GM12878 (cell line): Measurements from ENCODE around the gene PHACTR1. TPM values are rescaled to one million over a fixed set of nuclear protein-coding genes. Genes with fewer than 3 reads are reported as not detected.
A peak's percentile ranks its signal among the peaks of the same experiment; 100 is the strongest.

Experiments
- ATAC-seq: fragments of 200-7000 bp; cut with Tn5 transposase; 3 replicates; pipeline ENCODE4 v1.9.1; 2020; ENCODE audit warnings: mild to moderate bottlenecking, moderate library complexity
- BruUV-seq: library from RNA; stranded (reverse); fragments of 400-500 nt; replicated peaks from 2 replicates; lab custom pipeline; 2021; lab: Mats Ljungman, UMichigan
- CTCF ChIA-PET: fragments of 300-600 bp; sonication (Branson Sonifier 250); formaldehyde crosslinking; extraction: SDS; loops from one replicate; lab custom pipeline; 2021; ENCODE audit warnings: inconsistent platforms; lab: Yijun Ruan, JAX
- POLR2A ChIA-PET: fragments of 350-600 bp; formaldehyde crosslinking; extraction: SDS; loops from one replicate; lab custom pipeline; 2021; ENCODE audit warnings: inconsistent platforms; lab: Charles Lee
- RAD21 ChIA-PET: fragments of 300-600 bp; sonication (Branson Sonifier 250); formaldehyde crosslinking; loops from one replicate; lab custom pipeline; 2023; ENCODE audit warnings: antibody characterized with exemption; ENCODE audit not compliant: unreplicated experiment; lab: Charles Lee
- SMC1A ChIA-PET: fragments of 300-600 bp; sonication (Branson Sonifier 250); formaldehyde crosslinking; loops from one replicate; lab custom pipeline; 2023; ENCODE audit not compliant: unreplicated experiment, uncharacterized antibody; lab: Charles Lee
- DNase-seq: peaks from one replicate; pipeline ENCODE4 v3.0.0-alpha.2; 2011; ENCODE audit warnings: low read depth, low spot score
- FAIRE-seq: peaks from 3 replicates; lab custom pipeline; 2011; peaks lifted over from hg19 to GRCh38; lab: Jason Lieb, UNC
- H2AFZ ChIP-seq: 2 replicates; pipeline ENCODE4 v1.6.0; 2011; ENCODE audit warnings: low read depth, low read length, control low read depth; ENCODE audit not compliant: control insufficient read depth
- H3K27ac ChIP-seq: 2 replicates; pipeline ENCODE4 v1.5.1; 2011; ENCODE audit warnings: control low read depth; ENCODE audit not compliant: control insufficient read depth, insufficient read depth
- H3K27me3 ChIP-seq, 2 experiments: replicated peaks in 1 of 2; 2 replicates each; pipeline versions ENCODE4 v1.6.0 to v1.6.1; 2011; ENCODE audit warnings: low read length in 1 of 2; ENCODE audit not compliant: control insufficient read depth in 2 of 2, insufficient read depth in 2 of 2
- H3K36me3 ChIP-seq, 2 experiments: 2 replicates each; pipeline ENCODE4 v1.5.1; 2011; ENCODE audit warnings: low read length in 1 of 2; ENCODE audit not compliant: control insufficient read depth in 2 of 2, insufficient read depth in 2 of 2
- H3K4me1 ChIP-seq: 2 replicates; pipeline ENCODE4 v1.6.1; 2011; ENCODE audit warnings: mild to moderate bottlenecking, low read length, moderate library complexity, mixed read lengths; ENCODE audit not compliant: control insufficient read depth, insufficient read depth
- H3K4me2 ChIP-seq: 2 replicates; pipeline ENCODE4 v1.6.0; 2011; ENCODE audit warnings: control low read depth; ENCODE audit not compliant: control insufficient read depth, insufficient read depth
- H3K4me3 ChIP-seq: fragments of 200-600 bp; sonication (generic); 2 replicates; pipeline ENCODE4 v1.5.1; 2016
- H3K79me2 ChIP-seq: 2 replicates; pipeline ENCODE4 v1.6.0; 2011; ENCODE audit warnings: low read length; ENCODE audit not compliant: control insufficient read depth, insufficient read depth
- H3K9ac ChIP-seq: 2 replicates; pipeline ENCODE4 v1.8.0; 2011; ENCODE audit warnings: low read length, control low read depth, mixed read lengths; ENCODE audit not compliant: control insufficient read depth, insufficient read depth
- H3K9me3 ChIP-seq: replicated peaks from 3 replicates; pipeline ENCODE4 v1.5.1; 2011; ENCODE audit warnings: mild to moderate bottlenecking, low read length; ENCODE audit not compliant: control insufficient read depth, insufficient read depth
- H4K20me1 ChIP-seq: 2 replicates; pipeline ENCODE4 v1.6.0; 2011; ENCODE audit not compliant: control insufficient read depth, insufficient read depth
- IKZF1 ChIP-seq: fragments of 450-650 bp; conservative IDR thresholded peaks from 2 replicates; pipeline ENCODE4 v1.6.1; 2017; ENCODE audit warnings: antibody characterized with exemption, mild to moderate bottlenecking
- KDM1A ChIP-seq: fragments of 200-600 bp; sonication (generic); IDR thresholded peaks from 2 replicates; pipeline ENCODE4 v1.6.1; 2016; ENCODE audit warnings: borderline replicate concordance
- RAD51 ChIP-seq: fragments of 450-650 bp; IDR thresholded peaks from 2 replicates; pipeline ENCODE4 v1.6.1; 2016; ENCODE audit warnings: moderate library complexity, mild to moderate bottlenecking, inconsistent platforms
- RUNX3 ChIP-seq: IDR thresholded peaks from 2 replicates; pipeline ENCODE4 v1.6.1; 2012; ENCODE audit warnings: low read length, inconsistent platforms
- SMARCA5 ChIP-seq: fragments of 450-650 bp; IDR thresholded peaks from 2 replicates; pipeline ENCODE4 v1.6.1; 2017; ENCODE audit warnings: mild to moderate bottlenecking
- SPI1 ChIP-seq: IDR thresholded peaks from 2 replicates; pipeline ENCODE4 v1.6.1; 2011; ENCODE audit warnings: low read depth, mild to moderate bottlenecking, low read length, moderate library complexity, borderline replicate concordance; ENCODE audit not compliant: insufficient read depth
- TBL1XR1 ChIP-seq: IDR thresholded peaks from 2 replicates; pipeline ENCODE4 v1.6.1; 2012; ENCODE audit warnings: low read depth, low read length, improper control_type of control experiment
- WGBS: methylation state at CpG from one replicate; pipeline ENCODE4 v1.1.6; 2016; ENCODE audit warnings: low lambda C conversion rate; ENCODE audit not compliant: insufficient replicate concordance, insufficient coverage; ENCODE audit errors: missing lambda C conversion rate; 5-methylcytosine and 5-hydroxymethylcytosine counted together
- in situ Hi-C: fragments of 300-500 bp; cut with MboI; formaldehyde crosslinking; loops from 9 replicates; pipeline ENCODE4 v1.14.3; 2018; ENCODE audit warnings: mixed read lengths
- intact Hi-C: fragments of 100-400 bp; cut with micrococcal nuclease; formaldehyde crosslinking; loops from one replicate; pipeline ENCODE4 v1.14.2; 2022; ENCODE audit not compliant: unreplicated experiment
- polyA plus RNA-seq, 11 experiments: library from polyadenylated mRNA; depleted of rRNA in 4 of 11; unstranded in 6 of 11; stranded (reverse) in 5 of 11; fragments of >200 nt; fragmentation: Nextera tagmentation in 4 of 11; fragmentation: Illumina TruSeq in 1 of 11; extraction: Ambion mirVana in 4 of 11; extraction: Trizol in 1 of 11; gene quantifications; 1 replicate in 1 of 11; 2 replicates in 10 of 11; pipeline versions ENCODE4 v1.2.1 to v1.2.3, GENCODE V29; 2011 to 2016; ENCODE audit warnings: inconsistent platforms in 2 of 11, missing spikeins in 2 of 11, low read depth in 1 of 11
- total RNA-seq, 4 experiments: library from RNA; depleted of rRNA in 3 of 4; stranded (reverse); fragments of >200 nt in 3 of 4; fragmentation: Illumina TruSeq in 1 of 4; extraction: Trizol in 1 of 4; gene quantifications; 2 replicates each; pipeline versions ENCODE4 v1.2.1 to v1.2.3, GENCODE V29; 2013 to 2021

The PHACTR1 gene
- total and polyA plus RNA-seq, 10 of the 15 experiments (the other 5 are each of a cell fraction or from before 2014, with no cell fraction given) = 34.2 to 94.6 (median 62.3) TPM

GRCh38 chr6:13262302-13263230 lies 546.0 kb downstream of the PHACTR1 start:
- POLR2A ChIA-PET = interaction anchor here (1.1 to 2.1 kb wide), 4 partner anchors 10 to 65 kb away, joined by 3 to 16 read pairs (median 4); partner anchors contain the start of gene TBC1D7
- no peak for FAIRE-seq

More at GRCh38 chr6:13262302-13263230, 546.0 kb downstream of the PHACTR1 start:
- no peak for DNase-seq
- Histone ChIP-seq H3K4me3 (peak overlapping the region; percentile 52; the same call in 1 of the 2 replicates), H3K79me2 (no peaks in the 10 kb centered on the region), H3K4me1 (peaks cover 59% of the 10 kb centered on the region), H3K4me2 (peak overlapping the region; percentile 96), H3K27me3 (no peaks in the 10 kb centered on the region), H3K27ac (peak overlapping the region; percentile 50), H3K36me3 (no peaks in the 10 kb centered on the region), H3K9ac (peak overlapping the region; percentile 38; the same call in 1 of the 2 replicates), H4K20me1 (no peaks in the 10 kb centered on the region), H3K9me3 (no peaks in the 10 kb centered on the region; the same call in 2 of the 3 replicates), H2AFZ (no peak overlapping the region; the same call in 1 of the 2 replicates)
- SMC1A ChIA-PET = interaction anchor here (0.6 to 2.3 kb wide), 6 partner anchors 15 to 45 kb away, joined by 3 to 11 read pairs (median 4); no protein-coding TSS in a partner anchor
- peak; percentile 12 for ATAC-seq
- intact Hi-C loops = loop anchor here (1.0 kb wide), 1 partner anchor 10 kb away; no protein-coding TSS in a partner anchor
- CTCF ChIA-PET = interaction anchor here (1.2 to 2.9 kb wide), 7 partner anchors 10 to 40 kb away, joined by 3 to 14 read pairs (median 4); no protein-coding TSS in a partner anchor
- TF ChIP-seq KDM1A (no peak), IKZF1 (no peak), SPI1 (peak; percentile 56), SMARCA5 (0 out of 2 replicates have a peak, but pooled peaks have one; percentile 10), RAD51 (no peak), RUNX3 (no peak), TBL1XR1 (no peak)
- no TSS peak for BruUV-seq
- in situ Hi-C loops = no loop called here
- 0% methylated on average over 1 of the region's 1 CpG for WGBS
- RAD21 ChIA-PET = interaction anchor here (0.7 to 5.0 kb wide), 6 partner anchors 10 to 166 kb away, joined by 3 to 116 read pairs (median 4); no protein-coding TSS in a partner anchor
